OCI-LY7 (cell line): ENCODE measurements around the gene WLS. TPM values are rescaled to one million over a fixed set of nuclear protein-coding genes. Genes with fewer than 3 reads are reported as not detected.

Source experiments
- BruUV-seq: library from RNA; stranded (reverse); fragments of 400-500 nt; replicated peaks from 2 replicates; lab custom pipeline; 2021; lab: Mats Ljungman, UMichigan
- CTCF ChIA-PET: fragments of 300-600 bp; sonication (Branson Sonifier 250); formaldehyde crosslinking; loops from one replicate; lab custom pipeline; 2022; ENCODE audit warnings: antibody characterized with exemption; ENCODE audit not compliant: unreplicated experiment; lab: Charles Lee
- POLR2A ChIA-PET: fragments of 300-600 bp; sonication (Branson Sonifier 250); formaldehyde crosslinking; loops from one replicate; lab custom pipeline; 2022; ENCODE audit warnings: antibody characterized with exemption; lab: Charles Lee
- DNase-seq: peaks from one replicate; pipeline ENCODE4 v3.0.0-alpha.2; 2015; ENCODE audit warnings: low spot score
- H2AFZ ChIP-seq: fragments of 200-600 bp; sonication (generic), shearing (Covaris generic); 2 replicates; pipeline ENCODE4 v1.6.1; 2014; ENCODE audit warnings: mild to moderate bottlenecking, antibody characterized with exemption, low read length, moderate library complexity
- H3K27ac ChIP-seq: fragments of 200-600 bp; sonication (generic); 2 replicates; pipeline ENCODE4 v1.5.1; 2014; ENCODE audit warnings: mixed run types, low read depth, mild to moderate bottlenecking, moderate library complexity, low read length, inconsistent platforms; ENCODE audit not compliant: poor library complexity, severe bottlenecking
- H3K36me3 ChIP-seq: fragments of 200-600 bp; sonication (generic); 2 replicates; pipeline ENCODE4 v1.6.1; 2014; ENCODE audit warnings: mild to moderate bottlenecking, antibody characterized with exemption, low read length, moderate library complexity, mixed read lengths; ENCODE audit not compliant: insufficient read depth
- H3K4me1 ChIP-seq: fragments of 200-600 bp; sonication (generic); 2 replicates; pipeline ENCODE4 v1.5.1; 2014; ENCODE audit warnings: mild to moderate bottlenecking, low read length; ENCODE audit not compliant: insufficient read depth, poor library complexity, severe bottlenecking
- H3K4me2 ChIP-seq: fragments of 200-600 bp; sonication (generic); 2 replicates; pipeline ENCODE4 v1.6.1; 2014; ENCODE audit warnings: mild to moderate bottlenecking, low read length
- H3K4me3 ChIP-seq: fragments of 200-600 bp; sonication (generic); 2 replicates; pipeline ENCODE4 v1.5.1; 2014; ENCODE audit warnings: mild to moderate bottlenecking, low read depth, low read length; ENCODE audit not compliant: poor library complexity, severe bottlenecking
- H3K79me2 ChIP-seq: fragments of 200-600 bp; sonication (generic); 2 replicates; pipeline ENCODE4 v1.6.1; 2016; ENCODE audit warnings: low read depth, mild to moderate bottlenecking, low read length, moderate library complexity, mixed read lengths; ENCODE audit not compliant: insufficient read depth
- H3K9me2 ChIP-seq: fragments of 200-600 bp; sonication (generic); 2 replicates; pipeline ENCODE4 v1.6.1; 2016; ENCODE audit warnings: mild to moderate bottlenecking, low read length, mixed read lengths; ENCODE audit not compliant: insufficient read depth
- H3K9me3 ChIP-seq: fragments of 200-600 bp; sonication (generic); 2 replicates; pipeline ENCODE4 v1.6.1; 2014; ENCODE audit warnings: mild to moderate bottlenecking, mixed run types, low read length, mixed read lengths
- H4K20me1 ChIP-seq: fragments of 200-600 bp; sonication (generic); 2 replicates; pipeline ENCODE4 v1.6.1; 2014; ENCODE audit warnings: mild to moderate bottlenecking, antibody characterized with exemption, low read length, moderate library complexity, mixed read lengths; ENCODE audit not compliant: insufficient read depth
- CTCF ChIP-seq: fragments of 200-600 bp; sonication (generic); conservative IDR thresholded peaks from 2 replicates; pipeline ENCODE4 v1.5.1; 2014; ENCODE audit warnings: mild to moderate bottlenecking, antibody characterized with exemption, low read length, moderate library complexity, mixed read lengths
- EZH2phosphoT487 ChIP-seq: fragments of 200-600 bp; sonication (generic); IDR thresholded peaks from 2 replicates; pipeline ENCODE4 v1.6.1; 2018; ENCODE audit warnings: low read depth, borderline replicate concordance, mild to moderate bottlenecking, mixed run types, antibody characterized with exemption, low read length, moderate library complexity, mixed read lengths
- intact Hi-C: fragments of 100-400 bp; cut with micrococcal nuclease; formaldehyde crosslinking; loops from one replicate; pipeline ENCODE4 v1.10.0; 2022; ENCODE audit not compliant: unreplicated experiment
- total RNA-seq, 2 experiments: library from RNA; depleted of rRNA in 1 of 2; stranded (reverse); fragments of >200 nt in 1 of 2; shearing (Covaris generic) in 1 of 2; gene quantifications; 2 replicates each; pipeline ENCODE4 v1.2.3, GENCODE V29; 2014 to 2022

The WLS gene
- total RNA-seq, 2 experiments from 2014 or later: not detected

- no peaks in the 10 kb centered on the region for H3K9me3 ChIP-seq
Measured at GRCh38 chr1:68121536-68121935, 110.8 kb downstream of the WLS start.

GRCh38 chr1:68120136-68120791, 112.1 kb downstream of the WLS start:
- H3K4me3 ChIP-seq: no peak overlapping the region
- intact Hi-C loops: loop anchor here (1.0 to 5.0 kb wide), 3 partner anchors 102 to 222 kb away; no protein-coding TSS in a partner anchor
- TF ChIP-seq EZH2phosphoT487 (no peak), CTCF (peak; percentile 91)
- H4K20me1 ChIP-seq: no peaks in the 10 kb centered on the region
- ChIA-PET POLR2A (interaction anchor here (0.5 to 1.2 kb wide), 11 partner anchors 9 to 632 kb away, joined by 3 to 7 read pairs (median 3); partner anchors contain the start of gene GADD45A), CTCF (interaction anchor here (0.6 to 1.8 kb wide), 6 partner anchors 12 to 324 kb away, joined by 3 to 10 read pairs (median 5); no protein-coding TSS in a partner anchor)
- H3K4me2 ChIP-seq: no peak overlapping the region
- BruUV-seq: no TSS peak
- no peaks in the 10 kb centered on the region for H3K36me3 ChIP-seq
- H3K9me3 ChIP-seq: no peaks in the 10 kb centered on the region
- no peaks in the 10 kb centered on the region for H3K79me2 ChIP-seq
- no peak overlapping the region for H3K27ac ChIP-seq
- H3K4me1 ChIP-seq: no peaks in the 10 kb centered on the region
- H2AFZ ChIP-seq: no peak overlapping the region
- no peaks in the 10 kb centered on the region for H3K9me2 ChIP-seq
- DNase-seq: peak; percentile 65

More at GRCh38 chr1:68121536-68121935, 110.8 kb downstream of the WLS start:
- Histone ChIP-seq H3K27ac (no peak overlapping the region), H4K20me1 (no peaks in the 10 kb centered on the region), H3K4me1 (no peaks in the 10 kb centered on the region), H3K79me2 (no peaks in the 10 kb centered on the region), H3K9me2 (no peaks in the 10 kb centered on the region), H3K36me3 (no peaks in the 10 kb centered on the region), H3K4me2 (no peak overlapping the region), H3K4me3 (no peak overlapping the region), H2AFZ (no peak overlapping the region)
- TF ChIP-seq CTCF (no peak), EZH2phosphoT487 (no peak)
- BruUV-seq: no TSS peak
- POLR2A ChIA-PET: interaction anchor here (0.6 to 1.1 kb wide), 2 partner anchors 214 to 1200 kb away, joined by 3 read pairs; no protein-coding TSS in a partner anchor
- no peak for DNase-seq
- CTCF ChIA-PET: no interaction called here
- intact Hi-C loops: loop anchor here (2.0 to 5.0 kb wide), 2 partner anchors 101 to 199 kb away; no protein-coding TSS in a partner anchor
